ENCODE data around the gene SLC22A17.

Gene SLC22A17

GRCh38 chr14:23380976-23381375 is 28.3 kb upstream of the SLC22A17 start:
- DNase-seq = no peak

DNA sequence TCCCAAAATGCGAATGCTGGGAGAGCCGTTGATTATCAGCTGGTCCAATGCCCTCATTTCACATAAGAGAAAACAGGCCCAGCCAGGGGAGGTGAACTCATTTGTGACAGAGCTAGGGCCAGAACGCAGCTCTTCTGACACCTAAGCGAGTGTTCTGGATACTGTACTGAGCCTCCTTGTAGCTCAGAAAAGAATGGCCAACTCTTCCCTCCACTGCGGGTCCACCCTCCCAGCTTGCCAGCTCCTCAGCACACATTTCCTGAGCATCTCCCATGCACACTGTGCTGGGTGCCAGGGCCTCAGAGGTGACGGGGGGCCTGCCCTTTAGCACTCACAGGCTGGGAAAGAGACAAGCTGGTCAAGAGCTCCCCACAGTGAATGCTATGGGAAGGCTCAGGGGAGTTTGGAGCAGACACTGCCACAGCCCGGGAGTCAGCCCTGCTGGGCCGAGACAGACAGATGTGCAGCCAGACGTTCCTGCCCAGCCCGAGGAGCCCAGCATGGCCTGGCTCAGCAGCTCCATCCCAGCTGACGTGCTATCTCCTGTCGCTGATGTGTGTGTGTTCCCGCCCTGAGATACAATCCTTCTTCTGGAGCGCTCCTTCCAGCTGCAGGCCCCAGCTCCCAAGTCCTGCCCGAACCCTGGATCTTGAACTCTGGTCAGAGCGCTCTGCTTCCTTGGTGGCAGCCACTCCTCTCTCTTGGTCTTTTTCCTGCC is 27.7 kb upstream of the SLC22A17 start:
- peak; percentile 4 for DNase-seq

- DNase-seq = peak; percentile 37
Observed at GRCh38 chr14:23379366-23380196, 26.9 kb upstream of the SLC22A17 start.

GRCh38 chr14:23378612-23379220 is 26.0 kb upstream of the SLC22A17 start:
- DNase-seq = no peak

DNA sequence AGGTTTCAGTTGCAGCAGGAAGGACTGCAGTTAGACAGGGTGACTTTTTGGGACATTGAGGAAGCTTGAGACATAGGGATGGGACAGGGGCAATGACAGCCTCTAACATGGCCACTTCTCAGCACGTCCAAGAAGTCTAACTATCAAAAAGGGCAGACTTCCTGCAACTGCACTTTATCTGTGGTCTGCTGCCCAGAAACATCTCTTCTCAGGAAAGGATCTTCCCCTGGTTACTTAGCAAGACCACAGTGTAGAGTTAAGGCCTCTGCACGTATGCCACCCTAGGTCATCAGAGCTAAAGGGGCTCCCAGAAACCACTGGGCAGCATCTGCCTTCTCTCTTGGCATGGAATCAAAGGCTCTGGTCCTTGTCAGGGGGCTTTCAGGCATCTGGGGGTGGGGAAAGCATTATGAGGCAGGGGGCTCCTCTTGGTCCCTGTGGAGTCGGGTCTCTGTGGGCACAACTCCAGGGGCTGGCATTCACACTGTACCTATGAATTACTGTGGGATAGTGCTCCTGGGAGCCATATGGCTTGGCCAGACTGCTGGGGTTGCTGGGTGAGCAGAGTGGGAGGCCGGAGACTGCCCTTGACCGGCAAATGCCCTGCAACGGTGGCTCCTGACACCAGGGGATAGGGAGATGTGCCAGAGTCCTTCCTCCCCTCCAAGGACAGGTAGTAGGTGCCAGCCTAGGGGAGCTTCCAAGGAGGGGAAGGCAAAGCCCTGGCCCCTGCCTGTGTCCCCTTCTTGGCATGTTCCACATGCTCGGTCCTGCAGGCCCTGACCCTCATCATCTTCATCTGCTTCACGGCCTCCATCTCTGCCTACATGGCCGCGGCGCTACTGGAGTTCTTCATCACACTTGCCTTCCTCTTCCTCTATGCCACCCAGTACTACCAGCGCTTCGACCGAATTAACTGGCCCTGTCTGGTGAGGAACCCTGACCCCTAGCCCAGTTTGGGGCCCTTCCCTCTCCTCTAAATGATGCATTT is 25.2 kb upstream of the SLC22A17 start:
- DNase-seq = no peak

- DNase-seq = no peak
Observed at GRCh38 chr14:23377198-23377550, 24.5 kb upstream of the SLC22A17 start.

DNA sequence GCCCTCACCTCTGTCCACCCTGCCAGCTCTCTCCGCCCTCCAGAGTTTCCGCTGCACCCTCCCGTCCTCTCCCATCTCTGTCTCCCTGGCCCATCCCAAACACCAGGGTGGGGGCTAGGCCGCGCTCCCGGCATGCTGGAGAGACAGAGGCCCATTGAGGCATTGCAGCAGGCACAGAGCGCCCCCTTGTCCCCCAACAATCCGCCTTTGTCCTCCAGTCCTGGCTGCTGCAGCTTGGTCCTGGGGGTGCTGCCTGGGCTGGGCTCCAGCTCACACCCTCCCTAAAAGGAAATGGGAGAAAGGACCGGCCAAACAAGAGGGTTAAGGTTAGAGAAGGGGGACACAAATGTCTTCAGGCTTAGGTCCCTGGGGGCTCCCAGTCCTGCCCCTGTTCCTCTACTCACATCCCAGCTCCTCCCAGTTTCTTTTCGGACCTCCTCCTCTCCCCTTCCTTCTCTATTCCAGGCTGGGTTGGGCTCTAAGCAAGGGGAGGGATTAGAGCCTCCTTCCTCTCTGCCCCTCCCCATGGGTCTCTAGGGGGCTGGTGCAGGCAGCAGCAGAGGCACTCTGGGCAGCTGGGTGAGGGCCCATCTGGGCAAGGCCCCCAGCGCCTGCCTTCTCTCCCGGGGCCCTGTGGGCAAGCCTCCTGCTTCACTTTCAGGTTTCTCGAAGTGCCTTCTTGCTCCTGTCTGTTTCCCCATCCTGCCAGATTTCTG is 24.0 kb upstream of the SLC22A17 start, which contains the start of gene CMTM5:
TSS of gene CMTM5 (plus strand) at position 565 of the 716 bp plus-strand sequence. CDS start 206 bp downstream, outside the sequence.
- DNase-seq = peak; percentile 94

DNA sequence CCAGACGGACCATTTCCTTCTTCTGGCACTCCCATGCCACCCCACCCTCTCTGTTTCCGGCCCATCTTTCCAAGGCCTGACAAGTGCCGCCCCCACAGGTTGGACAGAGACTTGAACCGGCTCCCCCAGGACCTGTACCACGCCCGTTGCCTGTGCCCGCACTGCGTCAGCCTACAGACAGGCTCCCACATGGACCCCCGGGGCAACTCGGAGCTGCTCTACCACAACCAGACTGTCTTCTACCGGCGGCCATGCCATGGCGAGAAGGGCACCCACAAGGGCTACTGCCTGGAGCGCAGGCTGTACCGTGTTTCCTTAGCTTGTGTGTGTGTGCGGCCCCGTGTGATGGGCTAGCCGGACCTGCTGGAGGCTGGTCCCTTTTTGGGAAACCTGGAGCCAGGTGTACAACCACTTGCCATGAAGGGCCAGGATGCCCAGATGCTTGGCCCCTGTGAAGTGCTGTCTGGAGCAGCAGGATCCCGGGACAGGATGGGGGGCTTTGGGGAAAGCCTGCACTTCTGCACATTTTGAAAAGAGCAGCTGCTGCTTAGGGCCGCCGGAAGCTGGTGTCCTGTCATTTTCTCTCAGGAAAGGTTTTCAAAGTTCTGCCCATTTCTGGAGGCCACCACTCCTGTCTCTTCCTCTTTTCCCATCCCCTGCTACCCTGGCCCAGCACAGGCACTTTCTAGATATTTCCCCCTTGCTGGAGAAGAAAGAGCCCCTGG is 23.0 kb upstream of the SLC22A17 start:
- DNase-seq = peak; percentile 40

DNA sequence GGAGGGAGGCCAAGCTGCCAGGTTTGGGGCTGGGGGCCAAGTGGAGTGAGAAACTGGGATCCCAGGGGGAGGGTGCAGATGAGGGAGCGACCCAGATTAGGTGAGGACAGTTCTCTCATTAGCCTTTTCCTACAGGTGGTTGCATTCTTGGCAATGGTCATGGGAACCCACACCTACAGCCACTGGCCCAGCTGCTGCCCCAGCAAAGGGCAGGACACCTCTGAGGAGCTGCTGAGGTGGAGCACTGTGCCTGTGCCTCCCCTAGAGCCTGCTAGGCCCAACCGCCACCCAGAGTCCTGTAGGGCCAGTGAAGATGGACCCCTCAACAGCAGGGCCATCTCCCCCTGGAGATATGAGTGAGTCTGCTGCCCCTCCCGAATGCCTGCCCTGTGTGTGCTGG is 20.4 kb upstream of the SLC22A17 start:
- DNase-seq = no peak

DNA sequence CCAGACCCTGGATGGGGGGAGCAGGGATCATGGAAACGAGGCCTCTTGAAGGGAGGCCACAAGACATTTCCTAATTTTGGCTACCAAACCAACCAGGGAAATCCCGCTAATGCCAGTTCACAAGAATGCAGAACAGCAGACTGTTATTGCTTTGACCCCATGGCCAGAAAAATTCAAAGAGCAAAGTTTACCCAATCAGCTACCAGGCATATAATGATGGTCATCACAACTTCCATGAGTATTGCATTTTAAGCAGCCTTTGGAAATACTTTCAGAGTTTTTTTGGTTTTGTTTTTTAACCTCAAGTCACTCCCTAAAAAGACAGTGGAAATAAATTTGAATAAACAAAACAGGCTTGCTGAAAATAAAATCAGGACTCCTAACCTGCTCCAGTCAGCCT is 19.8 kb upstream of the SLC22A17 start, which contains the start of gene IL25:
TSS of gene IL25 (plus strand) at position 301 of the 400 bp plus-strand sequence.
- no peak for DNase-seq

- no peak for DNase-seq
Observed at GRCh38 chr14:23371865-23372264, 19.2 kb upstream of the SLC22A17 start.

GRCh38 chr14:23370221-23370620 is 17.5 kb upstream of the SLC22A17 start:
- no peak for DNase-seq

GRCh38 chr14:23366426-23366921 is 13.8 kb upstream of the SLC22A17 start:
- DNase-seq = peak; percentile 74

GRCh38 chr14:23365732-23366425 is 13.2 kb upstream of the SLC22A17 start:
- peak; percentile 74 for DNase-seq

DNA sequence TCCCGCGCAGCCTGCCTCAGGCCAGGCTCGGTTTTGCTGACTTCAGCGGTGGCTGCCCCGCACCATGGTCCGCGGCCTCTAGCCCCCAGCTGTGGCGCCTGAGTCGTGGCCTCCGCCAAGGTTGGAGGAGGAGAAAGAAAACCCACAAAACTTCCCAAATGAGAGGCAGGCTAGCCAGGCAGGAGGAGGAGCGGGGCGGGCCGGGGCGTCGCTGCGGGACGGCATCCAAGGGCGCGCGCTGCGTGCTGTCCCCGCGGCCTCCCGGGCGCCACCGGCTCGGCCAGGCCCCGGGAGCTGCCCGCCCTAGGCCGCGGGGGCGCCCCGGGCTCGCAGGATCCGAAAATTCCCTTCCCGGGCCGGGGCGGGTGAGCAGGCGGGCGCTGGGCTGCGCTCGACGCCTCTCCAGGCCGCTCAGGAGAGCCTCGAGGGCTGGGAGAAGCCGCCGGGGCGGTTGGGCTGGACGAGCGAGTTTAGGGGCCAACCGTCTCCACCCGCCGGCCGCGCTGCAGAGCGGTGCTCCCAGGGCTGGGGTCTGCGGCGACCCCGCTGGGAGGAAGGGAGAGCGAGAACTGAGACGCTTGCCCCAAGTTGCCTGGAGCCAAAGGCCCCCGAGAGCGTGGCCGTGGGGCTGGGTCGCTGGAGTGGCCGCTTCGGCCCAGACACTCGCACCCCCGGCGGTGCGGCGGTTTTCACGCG is 12.5 kb upstream of the SLC22A17 start, which contains the start of gene EFS:
TSS of gene EFS (minus strand) at position 137 of the 696 bp plus-strand sequence. CDS start 147 bp downstream, outside the sequence.
- DNase-seq = peak; percentile 65

DNA sequence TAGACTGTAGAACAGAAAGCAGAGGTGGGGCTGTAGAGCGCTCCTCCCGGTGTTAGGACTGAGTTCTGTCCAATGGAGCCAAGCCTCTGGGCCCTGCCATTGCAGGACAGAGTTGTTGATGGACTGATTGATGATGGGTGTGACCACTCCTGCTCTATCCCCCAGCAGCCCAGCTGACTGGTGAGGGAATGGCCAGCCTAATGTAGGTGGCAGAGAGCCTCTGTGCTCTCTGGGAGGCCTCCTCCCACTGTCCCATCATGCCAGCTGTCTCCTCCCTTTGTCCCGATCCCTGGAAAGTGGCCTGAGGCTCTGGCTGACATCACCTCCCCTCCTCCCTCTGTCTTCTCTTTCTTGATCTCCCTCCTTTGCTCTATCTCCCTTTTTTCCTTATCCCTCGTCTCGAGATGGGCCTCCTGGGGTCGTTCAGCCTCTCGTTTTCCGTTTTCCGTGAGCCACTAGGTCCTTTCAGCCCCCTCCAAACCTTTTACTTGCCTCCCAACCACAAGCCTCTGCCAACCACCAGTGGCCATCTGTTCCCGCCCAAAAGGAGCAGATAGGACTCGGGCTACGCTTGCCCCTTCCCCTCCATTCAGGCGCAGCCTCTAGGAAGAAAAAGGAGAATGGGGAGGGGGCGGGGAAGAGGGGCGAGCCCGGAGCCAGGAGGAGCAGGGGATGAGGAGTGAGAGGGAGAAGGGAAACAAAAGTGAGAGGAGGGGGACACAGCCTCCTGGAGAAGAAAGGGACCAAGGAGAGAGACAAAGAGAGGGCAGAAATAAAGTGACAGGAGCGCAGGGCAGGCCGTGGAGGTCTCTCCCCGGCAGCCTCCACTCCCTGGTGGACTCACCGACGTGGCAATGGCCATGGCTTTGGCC is 11.7 kb upstream of the SLC22A17 start:
- peak; percentile 68 for DNase-seq

DNA sequence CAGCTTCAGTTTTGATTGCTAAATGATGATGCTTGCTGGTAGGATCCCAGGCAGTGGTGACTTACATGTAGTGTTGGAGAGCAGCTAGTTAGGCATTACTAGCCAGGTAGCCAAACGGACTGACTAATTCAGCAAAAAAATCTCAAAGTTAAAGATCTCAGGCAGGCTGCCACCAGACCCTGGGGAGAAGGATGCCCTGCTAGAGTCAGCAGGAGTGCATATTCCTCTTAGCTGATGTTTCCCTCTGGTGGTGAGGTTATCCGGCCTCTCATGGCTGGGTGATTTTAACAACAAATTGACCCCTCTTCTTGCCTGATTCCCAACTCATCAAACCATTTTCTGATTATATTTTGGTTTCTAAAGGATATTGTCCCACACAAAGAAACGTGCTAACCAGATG is 9.5 kb upstream of the SLC22A17 start:
- peak; percentile 15 for DNase-seq

- no peak for DNase-seq
Observed at GRCh38 chr14:23361763-23362162, 9.1 kb upstream of the SLC22A17 start.
